ENCODE results near the gene PRSS27.

Gene PRSS27

GRCh38 chr16:2720064-2720457, at the start of gene PRSS27:
Gene PRSS27 (minus strand): TSS chr16:2720224. CDS start chr16:2720160, 64 bp downstream.
- no peak for FAIRE-seq

DNA sequence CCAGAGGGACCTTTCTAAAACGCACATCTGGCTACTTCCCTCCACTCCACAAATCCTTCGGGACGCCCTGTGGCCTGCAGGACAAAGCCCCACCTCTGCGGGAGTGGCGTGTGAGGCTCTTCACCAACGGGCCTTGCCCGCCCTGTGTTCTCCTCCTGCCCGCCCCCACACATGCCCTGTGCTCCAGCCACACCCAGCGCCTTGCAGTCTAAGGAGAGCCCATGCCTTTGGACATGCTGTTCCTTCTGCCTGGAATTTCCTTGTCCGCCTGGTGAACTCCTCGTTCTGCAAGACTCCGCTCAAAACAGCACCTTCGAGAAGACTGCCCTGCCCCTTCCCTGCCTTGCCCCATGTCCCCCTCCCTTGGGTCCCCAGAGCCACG, 49.6 kb upstream of the PRSS27 start:
- FAIRE-seq, result no peak

- no peak for FAIRE-seq
Measured at GRCh38 chr16:2769100-2769529, 49.1 kb upstream of the PRSS27 start.

- no peak for FAIRE-seq
Measured at GRCh38 chr16:2768403-2769089, 48.5 kb upstream of the PRSS27 start.

DNA sequence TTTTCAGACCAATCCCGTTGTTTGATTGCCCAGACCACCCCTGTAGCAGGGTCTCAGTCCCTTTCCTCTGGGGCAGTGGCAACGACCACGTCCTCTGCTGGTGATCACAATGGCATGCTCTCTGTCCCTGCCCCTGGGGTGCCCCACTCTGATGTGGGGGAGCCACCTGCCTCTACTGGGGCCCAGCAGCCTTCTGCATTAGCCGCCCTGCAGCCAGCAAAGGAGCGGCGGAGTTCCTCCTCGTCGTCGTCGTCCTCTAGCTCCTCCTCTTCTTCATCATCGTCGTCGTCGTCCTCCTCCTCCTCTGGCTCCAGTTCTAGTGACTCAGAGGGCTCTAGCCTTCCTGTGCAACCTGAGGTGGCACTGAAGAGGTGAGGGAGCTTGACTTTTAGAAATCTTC, 47.9 kb upstream of the PRSS27 start:
- FAIRE-seq, result no peak

DNA sequence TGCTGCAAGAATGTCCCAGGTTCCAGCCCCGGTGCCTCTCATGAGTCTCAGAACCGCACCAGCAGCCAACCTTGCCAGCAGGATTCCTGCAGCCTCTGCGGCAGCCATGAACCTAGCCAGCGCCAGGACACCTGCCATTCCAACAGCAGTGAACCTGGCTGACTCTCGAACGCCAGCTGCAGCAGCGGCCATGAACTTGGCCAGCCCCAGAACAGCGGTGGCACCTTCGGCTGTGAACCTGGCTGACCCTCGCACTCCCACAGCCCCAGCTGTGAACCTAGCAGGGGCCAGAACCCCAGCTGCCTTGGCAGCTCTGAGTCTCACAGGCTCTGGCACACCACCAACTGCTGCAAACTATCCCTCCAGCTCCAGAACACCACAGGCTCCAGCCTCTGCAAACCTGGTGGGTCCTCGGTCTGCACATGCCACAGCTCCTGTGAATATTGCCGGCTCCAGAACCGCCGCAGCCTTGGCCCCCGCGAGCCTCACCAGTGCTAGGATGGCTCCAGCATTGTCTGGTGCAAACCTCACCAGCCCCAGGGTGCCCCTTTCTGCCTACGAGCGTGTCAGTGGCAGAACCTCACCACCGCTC, 47.2 kb upstream of the PRSS27 start:
- no peak for FAIRE-seq

- no peak for FAIRE-seq
Measured at GRCh38 chr16:2766430-2767139, 46.6 kb upstream of the PRSS27 start.

DNA sequence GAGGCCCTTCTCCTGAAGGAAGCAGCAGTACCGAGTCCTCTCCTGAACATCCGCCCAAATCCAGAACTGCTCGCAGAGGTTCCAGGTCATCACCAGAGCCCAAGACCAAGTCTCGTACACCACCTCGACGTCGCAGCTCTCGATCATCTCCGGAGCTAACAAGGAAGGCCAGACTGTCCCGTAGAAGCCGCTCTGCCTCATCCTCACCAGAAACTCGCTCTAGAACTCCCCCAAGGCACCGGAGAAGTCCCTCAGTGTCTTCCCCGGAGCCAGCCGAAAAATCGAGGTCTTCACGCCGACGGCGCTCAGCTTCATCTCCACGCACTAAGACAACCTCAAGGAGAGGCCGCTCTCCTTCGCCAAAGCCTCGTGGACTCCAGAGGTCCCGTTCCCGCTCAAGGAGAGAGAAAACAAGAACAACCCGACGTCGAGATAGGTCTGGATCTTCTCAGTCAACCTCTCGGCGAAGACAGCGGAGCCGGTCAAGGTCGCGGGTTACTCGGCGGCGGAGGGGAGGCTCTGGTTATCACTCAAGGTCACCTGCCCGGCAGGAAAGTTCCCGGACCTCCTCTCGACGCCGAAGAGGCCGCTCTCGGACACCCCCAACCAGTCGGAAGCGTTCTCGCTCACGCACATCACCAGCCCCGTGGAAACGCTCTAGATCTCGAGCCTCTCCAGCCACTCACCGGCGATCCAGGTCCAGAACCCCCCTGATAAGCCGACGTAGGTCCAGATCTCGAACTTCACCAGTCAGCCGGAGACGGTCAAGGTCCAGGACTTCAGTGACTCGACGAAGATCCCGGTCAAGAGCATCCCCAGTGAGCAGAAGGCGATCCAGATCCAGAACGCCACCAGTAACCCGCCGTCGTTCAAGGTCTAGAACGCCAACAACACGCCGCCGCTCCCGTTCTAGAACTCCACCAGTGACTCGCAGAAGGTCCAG, 45.7 kb upstream of the PRSS27 start:
- no peak for FAIRE-seq

DNA sequence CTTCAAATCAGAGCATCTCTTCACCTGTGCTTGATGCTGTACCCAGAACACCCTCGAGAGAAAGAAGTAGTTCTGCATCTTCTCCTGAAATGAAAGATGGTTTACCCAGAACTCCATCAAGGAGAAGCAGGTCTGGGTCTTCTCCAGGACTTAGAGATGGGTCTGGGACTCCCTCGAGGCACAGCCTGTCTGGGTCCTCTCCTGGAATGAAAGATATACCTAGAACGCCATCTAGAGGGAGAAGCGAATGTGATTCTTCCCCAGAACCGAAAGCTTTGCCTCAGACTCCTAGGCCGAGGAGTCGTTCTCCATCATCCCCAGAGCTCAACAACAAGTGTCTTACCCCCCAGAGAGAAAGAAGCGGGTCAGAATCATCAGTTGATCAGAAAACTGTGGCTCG, 44.7 kb upstream of the PRSS27 start:
- FAIRE-seq, result no peak

- no peak for FAIRE-seq
Measured at GRCh38 chr16:2763173-2763572, 43.1 kb upstream of the PRSS27 start.

DNA sequence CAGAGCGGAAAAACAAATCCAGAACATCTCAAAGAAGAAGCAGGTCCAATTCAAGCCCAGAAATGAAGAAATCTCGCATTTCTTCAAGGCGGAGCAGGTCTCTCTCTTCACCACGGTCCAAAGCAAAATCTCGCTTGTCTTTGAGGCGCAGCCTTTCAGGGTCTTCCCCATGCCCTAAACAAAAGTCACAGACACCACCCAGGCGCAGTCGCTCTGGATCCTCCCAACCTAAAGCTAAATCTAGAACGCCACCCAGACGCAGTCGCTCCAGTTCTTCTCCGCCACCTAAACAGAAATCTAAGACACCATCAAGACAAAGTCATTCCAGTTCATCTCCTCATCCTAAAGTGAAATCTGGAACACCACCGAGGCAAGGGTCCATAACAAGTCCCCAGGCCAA, 42.7 kb upstream of the PRSS27 start:
- FAIRE-seq, result no peak

GRCh38 chr16:2761886-2762583, 42.0 kb upstream of the PRSS27 start:
- FAIRE-seq, result no peak

GRCh38 chr16:2761472-2761871, 41.4 kb upstream of the PRSS27 start:
- no peak for FAIRE-seq

GRCh38 chr16:2757344-2757743, 37.3 kb upstream of the PRSS27 start:
- no peak for FAIRE-seq

- FAIRE-seq, result no peak
Measured at GRCh38 chr16:2756288-2757015, 36.4 kb upstream of the PRSS27 start.

GRCh38 chr16:2755158-2755557, 35.1 kb upstream of the PRSS27 start:
- no peak for FAIRE-seq

- FAIRE-seq, result no peak
Measured at GRCh38 chr16:2753733-2754020, 33.7 kb upstream of the PRSS27 start.

GRCh38 chr16:2752850-2753732, 33.1 kb upstream of the PRSS27 start:
- FAIRE-seq, result no peak

GRCh38 chr16:2752035-2752849, 32.2 kb upstream of the PRSS27 start, which contains the start of gene SRRM2:
Gene SRRM2 (plus strand): TSS chr16:2752638. CDS start chr16:2756365, 3,727 bp downstream.
- FAIRE-seq, result no peak

DNA sequence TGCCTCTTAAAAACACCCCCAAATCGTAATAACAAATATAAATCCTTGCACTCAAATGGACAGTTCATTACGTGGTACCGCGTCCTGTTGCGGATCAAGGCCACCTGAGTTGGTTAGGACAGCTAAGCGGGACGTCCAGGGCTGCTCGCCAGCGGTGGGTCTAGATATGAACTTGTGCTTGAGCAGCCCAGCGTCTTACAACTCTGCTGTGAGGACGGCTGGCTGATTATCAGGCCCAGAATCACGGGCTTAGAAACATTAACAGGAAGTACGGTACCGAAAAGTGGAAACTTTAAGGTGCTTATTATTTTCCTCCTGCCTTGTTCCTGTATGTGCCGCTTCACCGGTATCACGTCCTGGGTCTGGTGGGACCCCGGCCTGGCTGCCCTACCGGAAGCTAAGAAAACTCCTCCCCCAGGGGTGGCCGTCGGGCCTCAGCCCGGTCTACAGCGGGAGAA, 31.6 kb upstream of the PRSS27 start:
- no peak for FAIRE-seq

All from islet of Langerhans (tissue), 1 donor.